Hepatocyte (in vitro differentiated cells): ENCODE measurements around the gene ATXN1.

Source experiments
- EZH2 ChIP-seq: fragments of 200-600 bp; sonication (generic); IDR thresholded peaks from 2 replicates; pipeline ENCODE4 v1.6.1; 2016; ENCODE audit warnings: antibody characterized with exemption, mild to moderate bottlenecking, borderline replicate concordance
- EZH2phosphoT487 ChIP-seq: fragments of 200-600 bp; sonication (generic); IDR thresholded peaks from one replicate; pipeline ENCODE4 v1.6.1; 2018; ENCODE audit warnings: antibody characterized with exemption, mild to moderate bottlenecking, low read depth, moderate library complexity; ENCODE audit not compliant: unreplicated experiment, severe bottlenecking
- TF ChIP-seq, protein P1 (sequence below): fragments of 200-600 bp; sonication (generic); IDR thresholded peaks from 2 replicates; pipeline ENCODE4 v1.5.1; 2016; ENCODE audit warnings: antibody characterized with exemption, mild to moderate bottlenecking; ENCODE audit not compliant: poor library complexity

DNA sequence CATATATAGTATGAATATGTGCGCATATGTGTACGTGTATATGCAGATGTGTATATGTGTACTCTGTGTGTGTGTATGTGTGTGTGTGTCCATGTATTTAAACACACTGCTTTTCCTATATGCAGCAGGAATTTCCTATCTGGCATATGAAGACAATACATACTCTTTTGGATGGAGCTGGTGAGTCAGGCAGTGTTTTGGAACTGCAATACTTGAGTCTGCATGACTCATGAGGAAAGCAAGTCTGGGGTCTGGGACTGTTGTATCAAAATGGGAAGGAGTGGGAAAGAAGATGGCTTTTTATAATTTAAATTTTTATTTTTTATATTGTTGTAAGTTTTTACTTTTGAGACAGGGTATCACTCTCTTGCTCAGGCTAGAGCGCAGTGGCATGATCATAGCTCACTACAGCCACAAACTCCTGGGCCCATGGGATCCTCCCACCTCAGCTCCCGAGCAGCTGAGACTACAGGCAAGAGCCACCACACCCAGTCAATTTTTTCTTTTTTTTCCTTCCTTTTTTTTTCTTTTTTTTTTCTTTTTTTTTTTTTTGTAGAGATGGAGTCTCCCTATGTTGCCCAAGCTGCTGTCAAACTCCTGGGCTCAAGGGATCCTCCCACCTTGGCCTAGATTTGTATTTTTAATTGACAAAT lies 72.2 kb downstream of the ATXN1 start:
- TF ChIP-seq, protein P1, sequence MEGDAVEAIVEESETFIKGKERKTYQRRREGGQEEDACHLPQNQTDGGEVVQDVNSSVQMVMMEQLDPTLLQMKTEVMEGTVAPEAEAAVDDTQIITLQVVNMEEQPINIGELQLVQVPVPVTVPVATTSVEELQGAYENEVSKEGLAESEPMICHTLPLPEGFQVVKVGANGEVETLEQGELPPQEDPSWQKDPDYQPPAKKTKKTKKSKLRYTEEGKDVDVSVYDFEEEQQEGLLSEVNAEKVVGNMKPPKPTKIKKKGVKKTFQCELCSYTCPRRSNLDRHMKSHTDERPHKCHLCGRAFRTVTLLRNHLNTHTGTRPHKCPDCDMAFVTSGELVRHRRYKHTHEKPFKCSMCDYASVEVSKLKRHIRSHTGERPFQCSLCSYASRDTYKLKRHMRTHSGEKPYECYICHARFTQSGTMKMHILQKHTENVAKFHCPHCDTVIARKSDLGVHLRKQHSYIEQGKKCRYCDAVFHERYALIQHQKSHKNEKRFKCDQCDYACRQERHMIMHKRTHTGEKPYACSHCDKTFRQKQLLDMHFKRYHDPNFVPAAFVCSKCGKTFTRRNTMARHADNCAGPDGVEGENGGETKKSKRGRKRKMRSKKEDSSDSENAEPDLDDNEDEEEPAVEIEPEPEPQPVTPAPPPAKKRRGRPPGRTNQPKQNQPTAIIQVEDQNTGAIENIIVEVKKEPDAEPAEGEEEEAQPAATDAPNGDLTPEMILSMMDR: no peak
- TF ChIP-seq EZH2phosphoT487 (no peak), EZH2 (no peak)
